Mesendoderm (in vitro differentiated cells): ENCODE results near the gene HIBADH.

Experiments used
- DNase-seq: peaks from one replicate; pipeline ENCODE4 v3.0.0; 2013
- H2AK5ac ChIP-seq: 2 replicates; pipeline ENCODE4 v1.6.1; 2013; ENCODE audit warnings: low read length, inconsistent platforms
- H2BK120ac ChIP-seq: 2 replicates; pipeline ENCODE4 v1.6.1; 2013; ENCODE audit warnings: low read depth, mild to moderate bottlenecking, low read length, moderate library complexity, mixed read lengths
- H2BK15ac ChIP-seq: replicated peaks from 2 replicates; pipeline ENCODE4 v1.6.1; 2013; ENCODE audit warnings: low read depth, mild to moderate bottlenecking, moderate library complexity
- H2BK5ac ChIP-seq: 2 replicates; pipeline ENCODE4 v1.6.1; 2013; ENCODE audit warnings: low read length, inconsistent platforms
- H3K18ac ChIP-seq: 2 replicates; pipeline ENCODE4 v1.6.1; 2013; ENCODE audit warnings: mild to moderate bottlenecking, low read length, mixed read lengths
- H3K23ac ChIP-seq: one replicate; pipeline ENCODE4 v1.6.1; 2013; ENCODE audit warnings: low read length
- H3K27ac ChIP-seq: 2 replicates; pipeline ENCODE4 v1.5.1; 2013; ENCODE audit warnings: low read depth, mild to moderate bottlenecking, inconsistent platforms, low read length, moderate library complexity
- H3K27me3 ChIP-seq: 2 replicates; pipeline ENCODE4 v1.6.1; 2013; ENCODE audit warnings: low read length, control low read depth, mild to moderate bottlenecking, inconsistent platforms; ENCODE audit not compliant: insufficient read depth, poor library complexity
- H3K36me3 ChIP-seq: 2 replicates; pipeline ENCODE4 v1.6.1; 2013; ENCODE audit warnings: low read length, inconsistent platforms; ENCODE audit not compliant: control insufficient read depth, insufficient read depth
- H3K4ac ChIP-seq: one replicate; pipeline ENCODE4 v1.6.1; 2013; ENCODE audit warnings: low read depth, mild to moderate bottlenecking, low read length, moderate library complexity
- H3K4me1 ChIP-seq: 2 replicates; pipeline ENCODE4 v1.6.1; 2013; ENCODE audit warnings: low read depth, low read length, inconsistent platforms; ENCODE audit not compliant: control insufficient read depth
- H3K4me2 ChIP-seq: 2 replicates; pipeline ENCODE4 v1.6.1; 2013; ENCODE audit warnings: low read length
- H3K4me3 ChIP-seq: 2 replicates; pipeline ENCODE4 v1.5.1; 2013; ENCODE audit warnings: mild to moderate bottlenecking, low read length
- H3K56ac ChIP-seq: one replicate; pipeline ENCODE4 v1.6.1; 2013; ENCODE audit warnings: low read length
- H3K79me1 ChIP-seq: 2 replicates; pipeline ENCODE4 v1.6.1; 2013; ENCODE audit warnings: low read length, inconsistent platforms
- H3K79me2 ChIP-seq: 2 replicates; pipeline ENCODE4 v1.6.1; 2013; ENCODE audit warnings: mild to moderate bottlenecking, low read length; ENCODE audit not compliant: control insufficient read depth, insufficient read depth
- H3K9ac ChIP-seq: 2 replicates; pipeline ENCODE4 v1.6.1; 2013; ENCODE audit warnings: low read length, inconsistent platforms
- H4K5ac ChIP-seq: one replicate; pipeline ENCODE4 v1.6.1; 2013; ENCODE audit warnings: low read length
- H4K8ac ChIP-seq: one replicate; pipeline ENCODE4 v1.6.1; 2013; ENCODE audit warnings: low read depth, mild to moderate bottlenecking, control low read depth, low read length, moderate library complexity
- WGBS: extraction: QIAGEN DNeasy Blood & Tissue Kit; methylation state at CpG from one replicate; pipeline ENCODE4 v1.1.7; 2013; ENCODE audit warnings: low lambda C conversion rate, missing lambda C conversion rate; ENCODE audit not compliant: insufficient coverage; ENCODE audit errors: extremely low coverage; 5-methylcytosine and 5-hydroxymethylcytosine counted together

HIBADH gene

GRCh38 chr7:27567266-27567665 is 95.4 kb downstream of the HIBADH start:
- no peak overlapping the region for H3K4ac ChIP-seq
- H3K4me3 ChIP-seq, result no peak overlapping the region
- no peaks in the 10 kb centered on the region for H3K27me3 ChIP-seq
- no peak overlapping the region for H2BK15ac ChIP-seq
- no peak overlapping the region for H3K18ac ChIP-seq
- no peak overlapping the region for H3K23ac ChIP-seq
- no peak overlapping the region for H2BK5ac ChIP-seq
- DNase-seq, result no peak
- no peak overlapping the region for H4K5ac ChIP-seq
- no CpG with 5 or more reads among the region's 4 CpGs for WGBS
- no peaks in the 10 kb centered on the region for H3K4me1 ChIP-seq
- H4K8ac ChIP-seq, result no peak overlapping the region
- no peaks in the 10 kb centered on the region for H3K79me2 ChIP-seq
- no peaks in the 10 kb centered on the region for H3K79me1 ChIP-seq
- no peaks in the 10 kb centered on the region for H3K36me3 ChIP-seq
- no peak overlapping the region for H2BK120ac ChIP-seq
- no peak overlapping the region for H3K56ac ChIP-seq
- no peak overlapping the region for H3K27ac ChIP-seq
- H3K4me2 ChIP-seq, result no peak overlapping the region
- H3K9ac ChIP-seq, result no peak overlapping the region
- H2AK5ac ChIP-seq, result no peak overlapping the region

- no peak overlapping the region for H2AK5ac ChIP-seq
- no peak overlapping the region for H3K4me2 ChIP-seq
- peak overlapping the region; percentile 12 for H3K23ac ChIP-seq
- H3K9ac ChIP-seq, result no peak overlapping the region
- H3K4me3 ChIP-seq, result no peak overlapping the region
- H2BK5ac ChIP-seq, result no peak overlapping the region
- H3K4ac ChIP-seq, result no peak overlapping the region
- H3K79me1 ChIP-seq, result no peaks in the 10 kb centered on the region
- no peak overlapping the region for H4K8ac ChIP-seq
- H2BK15ac ChIP-seq, result no peak overlapping the region
- no peak overlapping the region for H4K5ac ChIP-seq
- H3K27ac ChIP-seq, result no peak overlapping the region
- WGBS, result no CpG with 5 or more reads among the region's 4 CpGs
- no peak overlapping the region for H3K18ac ChIP-seq
- no peak overlapping the region for H2BK120ac ChIP-seq
- no peak overlapping the region for H3K56ac ChIP-seq
- H3K36me3 ChIP-seq, result no peaks in the 10 kb centered on the region
- DNase-seq, result no peak
- H3K79me2 ChIP-seq, result no peaks in the 10 kb centered on the region
- no peaks in the 10 kb centered on the region for H3K4me1 ChIP-seq
- H3K27me3 ChIP-seq, result no peaks in the 10 kb centered on the region
These were observed 97.7 kb downstream of the HIBADH start for GRCh38 chr7:27564881-27565482.

- Histone ChIP-seq H3K4ac (no peak overlapping the region), H3K4me3 (no peak overlapping the region), H3K27ac (no peak overlapping the region), H3K4me1 (no peaks in the 10 kb centered on the region), H2AK5ac (no peak overlapping the region), H3K23ac (no peak overlapping the region), H3K4me2 (no peak overlapping the region), H3K27me3 (no peaks in the 10 kb centered on the region), H3K36me3 (no peaks in the 10 kb centered on the region), H3K79me1 (no peaks in the 10 kb centered on the region), H3K9ac (no peak overlapping the region), H3K18ac (no peak overlapping the region), H2BK120ac (no peak overlapping the region), H4K8ac (no peak overlapping the region), H3K56ac (no peak overlapping the region), H2BK15ac (no peak overlapping the region), H3K79me2 (no peaks in the 10 kb centered on the region), H2BK5ac (no peak overlapping the region), H4K5ac (no peak overlapping the region)
- DNase-seq, result no peak
These were observed 101.9 kb downstream of the HIBADH start for GRCh38 chr7:27560706-27561235.

- Histone ChIP-seq H2AK5ac (no peak overlapping the region), H3K4ac (no peak overlapping the region), H4K5ac (no peak overlapping the region), H3K9ac (no peak overlapping the region), H3K79me1 (no peaks in the 10 kb centered on the region), H3K4me1 (no peaks in the 10 kb centered on the region), H3K4me3 (no peak overlapping the region), H3K27ac (no peak overlapping the region), H3K4me2 (no peak overlapping the region), H3K23ac (no peak overlapping the region), H2BK5ac (no peak overlapping the region), H3K27me3 (no peaks in the 10 kb centered on the region), H3K18ac (no peak overlapping the region), H2BK120ac (no peak overlapping the region), H3K36me3 (no peaks in the 10 kb centered on the region), H4K8ac (no peak overlapping the region), H3K79me2 (no peaks in the 10 kb centered on the region), H3K56ac (no peak overlapping the region), H2BK15ac (no peak overlapping the region)
- WGBS, result no CpG with 5 or more reads among the region's 2 CpGs
- DNase-seq, result no peak
These were observed 107.0 kb downstream of the HIBADH start for GRCh38 chr7:27555670-27556069.

- no CpG with 5 or more reads among the region's 1 CpG for WGBS
These were observed 107.9 kb downstream of the HIBADH start for GRCh38 chr7:27554826-27555225.

GRCh38 chr7:27553273-27553672 is 109.4 kb downstream of the HIBADH start:
- no peak overlapping the region for H3K18ac ChIP-seq
- H2BK5ac ChIP-seq, result no peak overlapping the region
- H3K4me2 ChIP-seq, result no peak overlapping the region
- no peaks in the 10 kb centered on the region for H3K36me3 ChIP-seq
- no peak overlapping the region for H3K56ac ChIP-seq
- no peak overlapping the region for H2AK5ac ChIP-seq
- H3K27me3 ChIP-seq, result no peaks in the 10 kb centered on the region
- H3K4me3 ChIP-seq, result no peak overlapping the region
- H2BK120ac ChIP-seq, result no peak overlapping the region
- no peaks in the 10 kb centered on the region for H3K4me1 ChIP-seq
- WGBS, result no CpG with 5 or more reads among the region's 5 CpGs
- no peaks in the 10 kb centered on the region for H3K79me2 ChIP-seq
- no peak overlapping the region for H3K4ac ChIP-seq
- H2BK15ac ChIP-seq, result no peak overlapping the region
- no peaks in the 10 kb centered on the region for H3K79me1 ChIP-seq
- H3K9ac ChIP-seq, result no peak overlapping the region
- H4K8ac ChIP-seq, result no peak overlapping the region
- H3K27ac ChIP-seq, result no peak overlapping the region
- H4K5ac ChIP-seq, result no peak overlapping the region
- H3K23ac ChIP-seq, result no peak overlapping the region
- DNase-seq, result no peak

More at GRCh38 chr7:27554826-27555225, 107.9 kb downstream of the HIBADH start:
- H3K79me2 ChIP-seq, result no peaks in the 10 kb centered on the region
- no peak overlapping the region for H3K9ac ChIP-seq
- no peak overlapping the region for H3K23ac ChIP-seq
- H3K27ac ChIP-seq, result no peak overlapping the region
- no peak overlapping the region for H3K4me2 ChIP-seq
- no peak overlapping the region for H3K18ac ChIP-seq
- H3K36me3 ChIP-seq, result no peaks in the 10 kb centered on the region
- no peaks in the 10 kb centered on the region for H3K27me3 ChIP-seq
- no peak overlapping the region for H2AK5ac ChIP-seq
- no peak overlapping the region for H2BK120ac ChIP-seq
- no peak for DNase-seq
- H2BK15ac ChIP-seq, result no peak overlapping the region
- no peaks in the 10 kb centered on the region for H3K4me1 ChIP-seq
- H4K8ac ChIP-seq, result no peak overlapping the region
- H3K79me1 ChIP-seq, result no peaks in the 10 kb centered on the region
- no peak overlapping the region for H3K4ac ChIP-seq
- no peak overlapping the region for H3K56ac ChIP-seq
- H4K5ac ChIP-seq, result no peak overlapping the region
- no peak overlapping the region for H2BK5ac ChIP-seq
- no peak overlapping the region for H3K4me3 ChIP-seq
